B cell (primary cell): ENCODE results near the gene KLF3. TPM values are rescaled to one million over a fixed set of nuclear protein-coding genes. Genes with fewer than 3 reads are reported as not detected.

Source experiments
- ATAC-seq: fragments of 200-7000 bp; cut with Tn5 transposase; one replicate; pipeline ENCODE4 v1.10.0; 2021; ENCODE audit warnings: low read depth, mild to moderate bottlenecking, moderate number of reproducible peaks, moderate library complexity
- CTCF ChIA-PET: fragments of 350-600 bp; sonication (Branson Sonifier 250); formaldehyde crosslinking; loops from one replicate; lab custom pipeline; 2021; ENCODE audit warnings: antibody characterized with exemption, inconsistent platforms; lab: Charles Lee
- POLR2A ChIA-PET: fragments of 350-600 bp; sonication (Branson Sonifier 250); formaldehyde crosslinking; loops from one replicate; lab custom pipeline; 2021; ENCODE audit warnings: antibody characterized with exemption; lab: Charles Lee
- DNase-seq: peaks from one replicate; pipeline ENCODE4 v3.0.0; 2013
- H2AFZ ChIP-seq: 2 replicates; pipeline ENCODE4 v1.6.1; 2012; ENCODE audit warnings: mild to moderate bottlenecking, low read depth, low read length; ENCODE audit not compliant: insufficient read depth, poor library complexity, severe bottlenecking
- H3K27ac ChIP-seq, 2 donors: 1 replicate in 1 of 2; 2 replicates in 1 of 2; pipeline ENCODE4 v1.5.1; 2012 to 2013; ENCODE audit warnings: low read length in 2 of 2, mild to moderate bottlenecking in 2 of 2, moderate library complexity in 1 of 2
- H3K27me3 ChIP-seq, 4 experiments: fragments of 200-600 bp in 1 of 4; sonication (generic) in 1 of 4; replicated peaks in 1 of 4; 1 replicate in 2 of 4; 2 replicates in 2 of 4; pipeline versions ENCODE4 v1.6.1 to v1.7.0; 2013 to 2016; ENCODE audit warnings: low read length in 3 of 4, mild to moderate bottlenecking in 2 of 4, mixed read lengths in 1 of 4, moderate library complexity in 1 of 4; ENCODE audit not compliant: insufficient read depth in 4 of 4, control insufficient read depth in 3 of 4; ENCODE audit errors: control extremely low read depth in 1 of 4
- H3K36me3 ChIP-seq, 2 experiments: replicated peaks in 1 of 2; 1 replicate in 1 of 2; 2 replicates in 1 of 2; pipeline versions ENCODE4 v1.6.1 to v1.7.1; 2013; ENCODE audit warnings: low read length in 1 of 2; ENCODE audit not compliant: insufficient read depth in 2 of 2, control insufficient read depth in 1 of 2; ENCODE audit errors: control extremely low read depth in 1 of 2, extremely low read depth in 1 of 2
- H3K4me1 ChIP-seq, 2 donors: fragments of 200-600 bp in 1 of 2; sonication (generic) in 1 of 2; 1 replicate in 1 of 2; 2 replicates in 1 of 2; pipeline versions ENCODE4 v1.5.1 to v1.6.1; 2013 to 2017; ENCODE audit warnings: low read length in 2 of 2; ENCODE audit not compliant: control insufficient read depth in 2 of 2, insufficient read depth in 2 of 2
- H3K4me2 ChIP-seq: replicated peaks from 2 replicates; pipeline ENCODE3; 2012; ENCODE audit warnings: mild to moderate bottlenecking, low read depth, low read length; ENCODE audit not compliant: poor library complexity, severe bottlenecking
- H3K4me3 ChIP-seq, 5 experiments: fragments of 200-600 bp in 1 of 5; sonication (generic) in 1 of 5; 1 replicate in 3 of 5; 2 replicates in 2 of 5; pipeline versions ENCODE4 v1.5.1 to v1.7.0; 2011 to 2016; ENCODE audit warnings: low read length in 4 of 5, mild to moderate bottlenecking in 4 of 5, low read depth in 2 of 5, control low read depth in 1 of 5, moderate library complexity in 1 of 5; ENCODE audit not compliant: insufficient read depth in 1 of 5; ENCODE audit errors: control extremely low read depth in 1 of 5, extremely low read depth in 1 of 5
- H3K79me2 ChIP-seq: fragments of 200-600 bp; sonication (generic); one replicate; pipeline ENCODE4 v1.6.0; 2016; ENCODE audit warnings: low read length; ENCODE audit not compliant: control insufficient read depth, insufficient read depth
- H3K9ac ChIP-seq: fragments of 200-600 bp; sonication (generic); 2 replicates; pipeline ENCODE4 v1.6.1; 2017; ENCODE audit warnings: mild to moderate bottlenecking, low read length, moderate library complexity
- H3K9me3 ChIP-seq, 3 donors: one replicate each; pipeline versions ENCODE4 v1.6.1 to v1.7.1; 2013; ENCODE audit warnings: low read length in 2 of 3; ENCODE audit not compliant: control insufficient read depth in 2 of 3, insufficient read depth in 1 of 3; ENCODE audit errors: control extremely low read depth in 1 of 3
- H4K20me1 ChIP-seq: 2 replicates; pipeline ENCODE4 v1.6.0; 2012; ENCODE audit warnings: mild to moderate bottlenecking, low read length; ENCODE audit not compliant: insufficient read depth, control insufficient read depth, poor library complexity, severe bottlenecking
- H3K27ac Mint-ChIP-seq: one replicate; pipeline ENCODE4 v1.8.0; 2021; ENCODE audit warnings: mixed read lengths
- H3K27me3 Mint-ChIP-seq: one replicate; pipeline ENCODE4 v1.8.0; 2021; ENCODE audit warnings: mixed read lengths
- H3K4me1 Mint-ChIP-seq: one replicate; pipeline ENCODE4 v1.8.0; 2021; ENCODE audit warnings: mixed read lengths
- H3K4me3 Mint-ChIP-seq: one replicate; pipeline ENCODE4 v1.8.0; 2021; ENCODE audit warnings: mixed read lengths
- H3K9me3 Mint-ChIP-seq: one replicate; pipeline ENCODE4 v1.8.0; 2022; ENCODE audit warnings: mixed read lengths; ENCODE audit not compliant: insufficient read depth
- EZH2 ChIP-seq: IDR thresholded peaks from 2 replicates; pipeline ENCODE4 v1.6.1; 2012; ENCODE audit warnings: borderline replicate concordance, low read depth, mild to moderate bottlenecking, moderate library complexity, low read length; ENCODE audit not compliant: insufficient read depth, poor library complexity, severe bottlenecking
- WGBS: methylation state at CpG from one replicate; pipeline ENCODE4 v1.1.5; 2013; ENCODE audit warnings: missing lambda C conversion rate; ENCODE audit not compliant: insufficient coverage; 5-methylcytosine and 5-hydroxymethylcytosine counted together
- intact Hi-C: fragments of 100-400 bp; cut with micrococcal nuclease; formaldehyde crosslinking; loops from one replicate; pipeline ENCODE4 v1.10.0; 2022
- polyA plus RNA-seq: library from polyadenylated mRNA; depleted of rRNA; stranded (reverse); fragments of >200 nt; gene quantifications from 2 replicates; pipeline ENCODE4 v1.2.3, GENCODE V29; 2012
- total RNA-seq, 2 donors: library from RNA; stranded (reverse); fragments of 120-200 nt in 1 of 2; gene quantifications; 1 replicate in 1 of 2; 2 replicates in 1 of 2; pipeline versions ENCODE4 v1.2.3 to v1.2.4, GENCODE V29; 2013 to 2022
- TF ChIP-seq, protein P1 (sequence below): fragments of 200-600 bp; IDR thresholded peaks from one replicate; pipeline ENCODE4 v1.8.0; 2022; ENCODE audit warnings: antibody characterized with exemption, mild to moderate bottlenecking

The KLF3 gene
- total and polyA plus RNA-seq, 2 donors (not counting 1 experiment from before 2014, with no cell fraction given), result 32.9 to 51.9 TPM

DNA sequence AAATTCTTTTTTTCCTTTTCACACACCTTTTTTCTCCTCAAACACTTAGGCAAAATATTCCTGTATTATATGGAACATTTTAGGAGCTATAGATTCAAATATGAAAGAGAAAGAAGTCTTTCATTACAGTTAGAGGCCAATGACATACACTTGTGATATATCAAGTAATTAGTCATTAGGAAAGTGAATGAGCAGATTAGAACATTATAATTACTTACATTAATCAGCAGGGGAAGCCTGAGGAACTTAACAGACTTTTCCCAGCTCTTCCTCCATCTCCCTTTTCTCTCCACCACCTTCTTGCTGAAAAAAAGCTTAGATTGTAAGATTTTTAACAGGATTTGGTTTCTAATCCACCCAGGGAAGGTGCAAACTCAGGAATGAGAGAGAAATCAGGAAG is 29.6 kb downstream of the KLF3 start:
- no peak overlapping the region for H3K4me3 Mint-ChIP-seq

DNA sequence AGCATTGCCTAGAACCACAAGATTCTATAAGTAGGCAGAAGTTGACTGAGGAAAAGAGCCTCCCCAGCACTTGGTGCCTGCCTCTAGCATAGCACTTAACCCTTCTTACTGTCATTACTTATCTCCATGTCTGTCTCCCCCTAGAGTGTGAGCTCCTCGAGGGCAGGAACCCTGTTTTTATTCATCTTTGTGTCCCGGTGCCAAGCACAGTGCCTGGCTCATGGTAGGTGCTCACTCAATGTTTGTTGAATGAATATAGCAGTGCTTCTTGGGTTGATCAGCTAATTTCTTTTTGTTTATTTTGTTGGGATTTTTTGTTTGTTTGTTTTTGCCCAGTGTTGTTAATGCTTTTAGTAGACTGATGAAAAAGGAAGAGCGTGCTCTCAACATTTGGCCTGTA is 30.3 kb downstream of the KLF3 start:
- ChIA-PET POLR2A (no interaction called here), CTCF (interaction anchor here (1.2 kb wide), 1 partner anchor 88 kb away, joined by 4 read pairs; the partner anchor contains the start of gene TLR10)
- H3K9me3 ChIP-seq, result no peaks in the 10 kb centered on the region
- no peak overlapping the region for H3K9ac ChIP-seq
- Mint-ChIP-seq H3K4me1 (no peaks in the 10 kb centered on the region), H3K27me3 (no peaks in the 10 kb centered on the region), H3K9me3 (no peaks in the 10 kb centered on the region), H3K27ac (no peak overlapping the region), H3K4me3 (no peak overlapping the region)
- DNase-seq, result no peak
- no peak overlapping the region for H2AFZ ChIP-seq
- H3K4me2 ChIP-seq, result no peak overlapping the region
- H3K79me2 ChIP-seq, result no peaks in the 10 kb centered on the region
- no peaks in the 10 kb centered on the region for H3K27me3 ChIP-seq
- no peaks in the 10 kb centered on the region for H3K4me1 ChIP-seq
- H3K4me3 ChIP-seq, result no peak overlapping the region
- H3K36me3 ChIP-seq, result peaks cover 16 to 77% of the 10 kb centered on the region in 2 experiments
- H3K27ac ChIP-seq, result no peak overlapping the region
- no peak for ATAC-seq
- WGBS, result 93% methylated on average over 2 of the region's 3 CpGs
- TF ChIP-seq, protein P1, sequence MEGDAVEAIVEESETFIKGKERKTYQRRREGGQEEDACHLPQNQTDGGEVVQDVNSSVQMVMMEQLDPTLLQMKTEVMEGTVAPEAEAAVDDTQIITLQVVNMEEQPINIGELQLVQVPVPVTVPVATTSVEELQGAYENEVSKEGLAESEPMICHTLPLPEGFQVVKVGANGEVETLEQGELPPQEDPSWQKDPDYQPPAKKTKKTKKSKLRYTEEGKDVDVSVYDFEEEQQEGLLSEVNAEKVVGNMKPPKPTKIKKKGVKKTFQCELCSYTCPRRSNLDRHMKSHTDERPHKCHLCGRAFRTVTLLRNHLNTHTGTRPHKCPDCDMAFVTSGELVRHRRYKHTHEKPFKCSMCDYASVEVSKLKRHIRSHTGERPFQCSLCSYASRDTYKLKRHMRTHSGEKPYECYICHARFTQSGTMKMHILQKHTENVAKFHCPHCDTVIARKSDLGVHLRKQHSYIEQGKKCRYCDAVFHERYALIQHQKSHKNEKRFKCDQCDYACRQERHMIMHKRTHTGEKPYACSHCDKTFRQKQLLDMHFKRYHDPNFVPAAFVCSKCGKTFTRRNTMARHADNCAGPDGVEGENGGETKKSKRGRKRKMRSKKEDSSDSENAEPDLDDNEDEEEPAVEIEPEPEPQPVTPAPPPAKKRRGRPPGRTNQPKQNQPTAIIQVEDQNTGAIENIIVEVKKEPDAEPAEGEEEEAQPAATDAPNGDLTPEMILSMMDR, result no peak
- no peak for TF ChIP-seq EZH2
- intact Hi-C loops, result no loop called here
- peaks cover 22% of the 10 kb centered on the region for H4K20me1 ChIP-seq

More for the DNA sequence above, 29.6 kb downstream of the KLF3 start:
- Histone ChIP-seq H3K27me3 (no peaks in the 10 kb centered on the region), H3K79me2 (no peaks in the 10 kb centered on the region), H3K4me1 (no peaks in the 10 kb centered on the region), H3K4me3 (no peak overlapping the region), H3K4me2 (no peak overlapping the region), H3K9me3 (no peaks in the 10 kb centered on the region), H4K20me1 (peaks cover 28% of the 10 kb centered on the region), H3K9ac (no peak overlapping the region), H3K36me3 (peaks cover 16 to 84% of the 10 kb centered on the region in 2 experiments), H2AFZ (no peak overlapping the region), H3K27ac (no peak overlapping the region)
- TF ChIP-seq, protein P1, result no peak
- TF ChIP-seq EZH2, result no peak
- DNase-seq, result no peak
- H3K4me1 Mint-ChIP-seq, result no peaks in the 10 kb centered on the region
- H3K9me3 Mint-ChIP-seq, result no peaks in the 10 kb centered on the region
- ATAC-seq, result no peak
- intact Hi-C loops, result no loop called here
- H3K27me3 Mint-ChIP-seq, result no peaks in the 10 kb centered on the region
- POLR2A ChIA-PET, result interaction anchor here (0.6 kb wide), 1 partner anchor 356 kb away, joined by 5 read pairs; no protein-coding TSS in a partner anchor
- CTCF ChIA-PET, result interaction anchor here (1.2 kb wide), 1 partner anchor 89 kb away, joined by 4 read pairs; the partner anchor contains the start of gene TLR10
- no peak overlapping the region for H3K27ac Mint-ChIP-seq
